ENCODE measurements around the gene CLECL1.
A peak's percentile ranks its signal among the peaks of the same experiment; 100 is the strongest.
"Not testable (repeated sequence)": the region's sequence is repeated elsewhere in the genome, so short reads cannot be mapped to it uniquely, and the experiment has no call there.

CLECL1 gene

DNA sequence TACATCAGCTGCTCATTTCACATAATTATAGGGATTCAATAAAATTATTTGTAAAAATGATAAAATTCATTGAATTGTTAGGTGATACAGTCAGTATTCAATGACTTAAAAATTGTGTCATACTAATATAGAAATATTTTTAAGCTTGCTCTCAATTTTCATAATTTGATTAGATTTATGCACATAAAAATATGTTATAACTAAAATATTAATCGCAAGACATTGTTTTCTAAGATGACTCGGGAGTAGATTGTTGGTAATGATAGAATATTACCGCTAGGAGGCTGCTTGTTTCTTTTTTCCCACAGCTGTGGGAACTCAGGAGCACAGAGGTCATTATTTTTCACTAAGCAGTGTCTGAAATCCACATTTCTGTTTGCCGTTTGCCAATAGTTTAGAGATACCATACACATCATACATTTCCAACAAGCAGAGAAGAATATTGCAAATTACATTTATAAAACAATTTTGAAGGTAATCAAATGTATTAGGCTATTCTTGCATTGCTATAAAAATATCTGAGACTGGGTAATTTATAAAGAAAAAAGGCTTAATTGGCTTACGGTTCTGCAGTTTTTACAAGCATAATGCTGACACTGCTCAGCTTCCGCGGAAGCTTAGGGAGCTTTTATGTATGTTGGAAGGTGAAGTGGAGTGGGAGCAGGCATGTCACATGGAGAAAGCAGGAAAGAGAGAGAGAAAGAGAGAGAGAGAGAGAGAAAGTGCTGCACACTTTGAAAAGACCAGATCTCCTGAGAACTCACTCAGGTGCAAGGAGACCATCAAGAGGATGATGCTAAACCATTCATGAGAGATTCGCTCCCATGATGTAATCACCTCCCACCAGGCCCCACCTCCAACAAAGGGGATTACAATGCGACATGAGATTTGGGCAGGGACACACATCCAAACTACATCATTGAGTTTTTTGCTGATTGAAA, 18.6 kb upstream of the CLECL1 start:
- peak; percentile 3 for DNase-seq (ENCODE audit: low read depth)

GRCh38 chr12:9750276-9751203, 17.6 kb upstream of the CLECL1 start:
- peak; percentile 17 for DNase-seq (ENCODE audit: low read depth)

DNA sequence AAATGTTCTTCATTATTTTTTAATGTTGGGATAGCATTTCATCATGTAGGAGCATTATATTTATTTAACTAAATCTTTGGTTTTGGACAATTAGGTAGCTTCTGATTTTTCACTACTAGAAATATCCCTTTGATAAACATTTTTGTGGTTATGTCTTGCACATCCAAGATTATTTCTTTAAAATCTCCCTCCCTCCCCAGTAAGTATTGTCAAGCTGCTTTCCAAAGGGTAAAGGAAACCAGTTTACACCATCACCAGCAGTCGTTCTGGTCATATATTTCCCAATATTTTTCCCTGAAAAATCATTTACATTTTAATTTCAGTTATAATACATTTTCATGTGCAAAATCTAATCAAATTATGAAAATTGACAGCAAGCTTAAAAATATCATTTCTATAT, 16.7 kb upstream of the CLECL1 start:
- DNase-seq (ENCODE audit: low read depth) = no peak

GRCh38 chr12:9745199-9745598, 12.3 kb upstream of the CLECL1 start:
- no peak for DNase-seq (ENCODE audit: low read depth)

DNA sequence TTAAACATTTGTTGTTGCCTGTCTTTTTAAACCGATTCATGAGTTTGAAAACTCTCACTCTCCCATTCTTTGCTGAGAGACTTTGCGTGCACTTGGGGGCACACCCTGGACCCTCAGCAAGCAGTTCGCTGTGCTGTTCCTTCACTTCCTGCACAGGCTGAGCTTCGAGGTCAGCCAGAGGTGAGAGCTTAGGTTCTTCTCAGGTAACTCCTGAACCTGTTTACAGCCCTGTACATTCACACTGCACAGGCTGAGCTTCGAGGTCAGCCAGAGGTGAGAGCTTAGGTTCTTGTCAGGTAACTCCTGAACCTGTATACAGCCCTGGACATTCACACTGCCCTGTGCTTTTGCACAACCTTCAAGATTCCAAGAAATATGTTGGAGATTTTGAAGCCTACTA, 9.8 kb upstream of the CLECL1 start:
- no peak for DNase-seq (ENCODE audit: low read depth)

GRCh38 chr12:9741726-9742125, 8.8 kb upstream of the CLECL1 start:
- no peak for DNase-seq (ENCODE audit: low read depth)

GRCh38 chr12:9740106-9740750, 7.3 kb upstream of the CLECL1 start:
- DNase-seq (ENCODE audit: low read depth) = no peak

DNA sequence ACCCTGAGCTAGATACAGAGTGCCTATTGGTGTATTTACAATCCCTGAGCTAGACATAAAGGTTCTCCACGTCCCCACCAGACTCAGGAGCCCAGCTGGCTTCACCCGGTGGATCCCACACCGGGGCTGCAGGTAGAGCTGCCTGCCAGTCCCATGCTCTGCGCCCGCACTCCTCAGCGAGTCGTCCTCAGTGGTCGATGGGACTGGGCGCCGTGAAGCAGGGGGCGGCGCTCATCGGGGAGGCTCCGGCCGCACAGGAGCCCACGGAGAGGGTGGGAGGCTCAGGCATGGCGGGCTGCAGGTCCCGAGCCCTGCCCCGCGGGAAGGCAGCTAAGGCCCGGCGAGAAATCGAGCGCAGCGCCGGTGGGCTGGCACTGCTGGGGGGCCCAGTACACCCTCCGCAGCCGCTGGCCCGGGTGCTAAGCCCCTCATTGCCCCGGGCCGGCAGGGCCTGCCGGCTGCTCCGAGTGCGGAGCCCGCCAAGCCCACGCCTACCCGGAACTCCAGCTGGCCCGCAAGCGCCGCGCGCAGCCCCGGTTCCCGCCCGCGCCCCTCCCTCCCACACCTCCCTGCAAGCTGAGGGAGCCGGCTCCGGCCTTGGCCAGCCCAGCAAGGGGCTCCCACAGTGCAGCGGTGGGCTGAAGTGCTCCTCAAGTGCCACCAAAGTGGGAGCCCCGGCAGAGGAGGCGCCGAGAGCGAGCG, 6.7 kb upstream of the CLECL1 start:
- not testable (repeated sequence) for DNase-seq (ENCODE audit: low read depth)

- DNase-seq (ENCODE audit: low read depth) = not testable (repeated sequence)
These were observed 6.0 kb upstream of the CLECL1 start for GRCh38 chr12:9738905-9739304.

GRCh38 chr12:9736936-9737705, 4.2 kb upstream of the CLECL1 start:
- no peak for DNase-seq (ENCODE audit: low read depth)

- no peak for DNase-seq (ENCODE audit: low read depth)
These were observed 2.7 kb upstream of the CLECL1 start for GRCh38 chr12:9735601-9736000.

- DNase-seq (ENCODE audit: low read depth) = no peak
These were observed 1.1 kb downstream of the CLECL1 start for GRCh38 chr12:9731797-9732196.

- no peak for DNase-seq (ENCODE audit: low read depth)
These were observed 1.5 kb downstream of the CLECL1 start for GRCh38 chr12:9731393-9731792.

GRCh38 chr12:9730591-9730990, 2.3 kb downstream of the CLECL1 start:
- DNase-seq (ENCODE audit: low read depth) = no peak

GRCh38 chr12:9730011-9730410, 2.9 kb downstream of the CLECL1 start:
- no peak for DNase-seq (ENCODE audit: low read depth)

- DNase-seq (ENCODE audit: low read depth) = no peak
These were observed 3.8 kb downstream of the CLECL1 start for GRCh38 chr12:9729082-9729481.

DNA sequence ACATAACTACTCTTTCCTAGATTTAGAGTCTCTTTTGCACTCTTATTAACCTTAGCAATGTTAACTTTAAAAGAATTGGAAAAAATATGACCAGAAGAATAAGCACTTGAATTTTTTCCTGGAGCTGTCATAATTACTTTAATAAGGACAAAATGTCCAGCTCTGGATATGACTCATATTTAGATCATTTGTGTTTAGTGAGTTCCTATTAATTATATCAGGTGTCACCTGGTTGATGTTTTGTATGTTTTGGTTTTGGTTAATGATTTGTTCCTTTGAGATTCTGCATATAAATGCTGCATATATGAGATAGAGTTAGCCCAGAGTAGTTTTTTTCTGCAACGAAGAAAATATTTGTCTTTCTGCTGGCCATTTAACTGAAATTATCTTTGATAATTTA, 5.1 kb downstream of the CLECL1 start:
- DNase-seq (ENCODE audit: low read depth) = no peak

DNA sequence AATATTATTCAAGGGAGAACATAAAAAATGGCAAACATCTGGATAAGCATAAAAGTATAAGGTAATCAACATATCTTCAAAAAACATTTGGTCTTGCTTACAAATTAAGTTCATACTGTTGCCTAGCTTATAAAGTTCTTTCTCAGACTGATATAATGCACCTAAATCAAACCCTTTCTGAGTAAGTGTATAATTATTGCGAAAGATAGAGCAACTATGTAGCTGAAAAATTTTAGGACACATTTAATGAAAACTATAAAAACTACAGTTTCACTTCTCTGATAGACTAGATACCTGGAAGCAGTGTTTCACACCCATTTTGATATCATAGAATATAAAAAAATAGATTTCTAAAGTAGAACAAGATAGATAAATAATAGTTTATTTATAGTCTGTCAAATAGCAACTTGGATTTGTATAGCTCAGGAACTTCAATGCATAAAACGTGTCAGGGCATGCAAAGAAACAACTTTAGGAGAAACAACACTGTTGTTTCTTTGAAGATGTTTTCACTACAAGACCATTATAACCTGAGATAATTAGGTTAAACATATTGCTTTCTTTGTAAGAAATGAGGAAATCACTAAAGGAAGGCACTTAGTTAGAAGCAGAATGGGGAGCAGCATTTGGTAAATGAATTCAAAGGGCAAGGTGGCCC, 7.6 kb downstream of the CLECL1 start:
- DNase-seq (ENCODE audit: low read depth) = no peak

GRCh38 chr12:9724023-9724422, 8.9 kb downstream of the CLECL1 start:
- no peak for DNase-seq (ENCODE audit: low read depth)

DNA sequence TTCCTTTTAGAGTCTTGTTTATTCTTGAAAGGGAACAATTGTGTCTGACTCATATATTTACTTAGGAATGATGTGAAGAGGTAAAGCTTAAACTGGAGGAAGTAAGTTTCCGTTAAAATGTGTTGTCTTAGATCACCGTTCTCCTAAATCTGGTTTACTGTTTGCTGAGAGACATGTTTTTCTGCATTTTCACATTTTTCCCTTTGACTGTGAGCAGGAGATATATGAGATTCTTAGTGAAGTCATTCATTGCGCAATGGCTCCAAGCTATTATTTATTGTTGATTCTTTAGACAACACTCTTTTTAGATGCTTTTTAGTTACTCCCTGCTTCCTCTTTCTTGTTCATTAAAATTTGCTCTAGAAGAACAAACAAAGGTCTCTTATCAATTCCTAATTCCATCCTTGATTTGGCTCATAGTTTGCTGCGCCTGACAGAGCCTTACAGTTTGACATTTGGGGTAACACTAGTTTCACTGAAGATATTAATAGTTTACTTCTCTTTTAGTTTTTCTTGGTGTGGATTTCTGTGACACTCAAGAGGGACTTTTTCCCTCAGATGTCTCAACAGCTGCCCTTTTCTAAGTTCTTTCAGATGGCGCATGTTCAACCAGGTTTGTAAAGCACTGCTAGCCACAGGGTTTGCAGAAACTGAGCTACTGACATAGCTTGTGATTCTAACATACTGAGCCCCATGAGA, 11.4 kb downstream of the CLECL1 start:
- no peak for DNase-seq (ENCODE audit: low read depth)

All from stromal cell of bone marrow (primary cell).